ENCODE measurements around the gene ABCG1.

ABCG1 gene

GRCh38 chr21:42266971-42267556 lies 48.1 kb downstream of the ABCG1 start:
- no peak for DNase-seq (ENCODE audit: low read depth in 2 of 3, low spot score in 2 of 3)

GRCh38 chr21:42269386-42269785 lies 50.4 kb downstream of the ABCG1 start:
- no peak for DNase-seq (ENCODE audit: low read depth in 2 of 3, low spot score in 2 of 3)

- DNase-seq (ENCODE audit: low read depth in 2 of 3, low spot score in 2 of 3), result no peak
Observed at GRCh38 chr21:42271065-42271464, 52.1 kb downstream of the ABCG1 start.

GRCh38 chr21:42272109-42272962 lies 53.4 kb downstream of the ABCG1 start:
- DNase-seq (ENCODE audit: low read depth in 2 of 3, low spot score in 2 of 3), result no peak

GRCh38 chr21:42272984-42273600 lies 54.2 kb downstream of the ABCG1 start:
- no peak for DNase-seq (ENCODE audit: low read depth in 2 of 3, low spot score in 2 of 3)

- no peak for DNase-seq (ENCODE audit: low read depth in 2 of 3, low spot score in 2 of 3)
Observed at GRCh38 chr21:42276076-42276475, 57.1 kb downstream of the ABCG1 start.

- no peak for DNase-seq (ENCODE audit: low read depth in 2 of 3, low spot score in 2 of 3)
Observed at GRCh38 chr21:42276526-42277154, 57.7 kb downstream of the ABCG1 start.

- DNase-seq (ENCODE audit: low read depth in 2 of 3, low spot score in 2 of 3), result no peak
Observed at GRCh38 chr21:42277593-42277992, 58.7 kb downstream of the ABCG1 start.

GRCh38 chr21:42278451-42279149 lies 59.7 kb downstream of the ABCG1 start:
- DNase-seq (ENCODE audit: low read depth in 2 of 3, low spot score in 2 of 3), result no peak

- DNase-seq (ENCODE audit: low read depth in 2 of 3, low spot score in 2 of 3), result no peak
Observed at GRCh38 chr21:42279341-42279871, 60.5 kb downstream of the ABCG1 start.

GRCh38 chr21:42279888-42280287 lies 60.9 kb downstream of the ABCG1 start:
- DNase-seq (ENCODE audit: low read depth in 2 of 3, low spot score in 2 of 3), result no peak

GRCh38 chr21:42280356-42281180 lies 61.6 kb downstream of the ABCG1 start:
- DNase-seq (ENCODE audit: low read depth in 2 of 3, low spot score in 2 of 3), result no peak

GRCh38 chr21:42281181-42281680 lies 62.3 kb downstream of the ABCG1 start:
- DNase-seq (ENCODE audit: low read depth in 2 of 3, low spot score in 2 of 3), result no peak

GRCh38 chr21:42282021-42282420 lies 63.1 kb downstream of the ABCG1 start:
- DNase-seq (ENCODE audit: low read depth in 2 of 3, low spot score in 2 of 3), result no peak

- no peak for DNase-seq (ENCODE audit: low read depth in 2 of 3, low spot score in 2 of 3)
Observed at GRCh38 chr21:42282715-42283114, 63.8 kb downstream of the ABCG1 start.

- DNase-seq (ENCODE audit: low read depth in 2 of 3, low spot score in 2 of 3), result no peak
Observed at GRCh38 chr21:42285569-42286245, 66.8 kb downstream of the ABCG1 start.

GRCh38 chr21:42286416-42286815 lies 67.5 kb downstream of the ABCG1 start:
- DNase-seq (ENCODE audit: low read depth in 2 of 3, low spot score in 2 of 3), result no peak

- no peak for DNase-seq (ENCODE audit: low read depth in 2 of 3, low spot score in 2 of 3)
Observed at GRCh38 chr21:42287193-42288083, 68.5 kb downstream of the ABCG1 start.

Data from activated CD8-positive, alpha-beta memory T cell treated with anti-CD3 and anti-CD28 coated beads for 48 hours (primary cell).